ENCODE data around the gene GNPTAB. TPM values are rescaled to one million over a fixed set of nuclear protein-coding genes. Genes with fewer than 3 reads are reported as not detected.

Gene GNPTAB
- total and polyA plus RNA-seq, 2 donors (not counting 1 experiment from before 2014, with no cell fraction given), result 10.4 to 79.4 TPM

DNA sequence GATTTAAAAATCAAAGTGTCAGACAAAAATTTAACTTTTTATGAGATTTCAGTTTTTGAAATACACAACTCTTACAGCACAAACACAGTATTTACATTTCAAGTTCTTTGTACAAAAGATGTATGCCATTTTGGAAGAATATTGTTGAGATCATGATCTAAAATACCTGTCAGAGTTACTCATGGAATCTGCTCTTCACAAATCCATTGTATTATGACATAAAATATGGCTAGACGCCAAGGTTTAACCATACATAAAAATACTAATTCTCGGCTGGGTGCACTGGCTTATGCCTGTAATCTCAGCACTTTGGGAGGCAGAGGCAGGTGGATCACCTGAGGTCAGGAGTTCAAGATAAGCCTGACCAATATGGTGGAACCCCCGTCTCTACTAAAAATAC, 85.3 kb downstream of the GNPTAB start:
- no peak overlapping the region for H3K9ac ChIP-seq (ENCODE audit: low read length)
- no peaks in the 10 kb centered on the region for H3K9me3 ChIP-seq (ENCODE audit: control extremely low read depth in 1 of 3, control insufficient read depth in 2 of 3, insufficient read depth in 1 of 3, low read length in 2 of 3)
- no peaks in the 10 kb centered on the region for H3K79me2 ChIP-seq (ENCODE audit: control insufficient read depth, insufficient read depth, low read length)
- Mint-ChIP-seq H3K27ac (peak overlapping the region; percentile 99), H3K27me3 (no peaks in the 10 kb centered on the region), H3K4me3 (peak overlapping the region; percentile 48), H3K9me3 (ENCODE audit: insufficient read depth) (no peaks in the 10 kb centered on the region), H3K4me1 (peaks cover 79% of the 10 kb centered on the region)
- ATAC-seq (ENCODE audit: low read depth) (no peak), DNase-seq (no peak)
- H3K4me2 ChIP-seq (replicated peaks; ENCODE audit: low read depth, low read length, poor library complexity, severe bottlenecking), result no peak overlapping the region
- H4K20me1 ChIP-seq (ENCODE audit: control insufficient read depth, insufficient read depth, low read length, poor library complexity, severe bottlenecking), result no peaks in the 10 kb centered on the region
- peak overlapping the region; percentile 94 to 97 for H3K27ac ChIP-seq (ENCODE audit: low read length in 2 of 2)
- no peak overlapping the region for H3K4me3 ChIP-seq (ENCODE audit: control extremely low read depth in 1 of 5, extremely low read depth in 1 of 5, insufficient read depth in 1 of 5, low read depth in 2 of 5, low read length in 4 of 5)
- intact Hi-C loops (cut with micrococcal nuclease), result loop anchor here (2.0 to 10.0 kb wide), 3 partner anchors 15 to 1699 kb away; no protein-coding TSS in a partner anchor
- POLR2A ChIA-PET, result no interaction called here
- 92% methylated on average over 2 of the region's 3 CpGs for WGBS (ENCODE audit: insufficient coverage)
- no peaks in the 10 kb centered on the region for H3K27me3 ChIP-seq (replicated peaks in 1 of 4; ENCODE audit: control extremely low read depth in 1 of 4, control insufficient read depth in 3 of 4, insufficient read depth in 4 of 4, low read length in 3 of 4)
- no peak for TF ChIP-seq EZH2 (IDR thresholded peaks at IDR 0.05; ENCODE audit: borderline replicate concordance, insufficient read depth, low read depth, low read length, poor library complexity, severe bottlenecking)
- TF ChIP-seq CTCF (IDR thresholded peaks at IDR 0.05), result no peak
- CTCF ChIA-PET, result interaction anchor here (1.4 to 4.5 kb wide), 5 partner anchors 8 to 34 kb away, joined by 3 to 30 read pairs (median 10); no protein-coding TSS in a partner anchor
- peaks cover 45 to 50% of the 10 kb centered on the region in 2 donors for H3K4me1 ChIP-seq (ENCODE audit: control insufficient read depth in 2 of 2, insufficient read depth in 2 of 2, low read length in 2 of 2)
- H2AFZ ChIP-seq (ENCODE audit: insufficient read depth, low read depth, low read length, poor library complexity, severe bottlenecking), result no peak overlapping the region
- peaks cover 14 to 15% of the 10 kb centered on the region in 2 experiments for H3K36me3 ChIP-seq (replicated peaks in 1 of 2; ENCODE audit: control extremely low read depth in 1 of 2, control insufficient read depth in 1 of 2, extremely low read depth in 1 of 2, insufficient read depth in 2 of 2, low read length in 1 of 2)

GRCh38 chr12:101743724-101744472, 86.9 kb downstream of the GNPTAB start:
- peak overlapping the region in 1 of 5 experiments; percentile 42 for H3K4me3 ChIP-seq (ENCODE audit: control extremely low read depth in 1 of 5, extremely low read depth in 1 of 5, insufficient read depth in 1 of 5, low read depth in 2 of 5, low read length in 4 of 5)
- no peaks in the 10 kb centered on the region for H3K27me3 ChIP-seq (replicated peaks in 1 of 4; ENCODE audit: control extremely low read depth in 1 of 4, control insufficient read depth in 3 of 4, insufficient read depth in 4 of 4, low read length in 3 of 4)
- H3K27ac Mint-ChIP-seq, result peak overlapping the region; percentile 99
- peaks cover 0 to 6% (median 0%) of the 10 kb centered on the region in 3 donors for H3K9me3 ChIP-seq (ENCODE audit: control extremely low read depth in 1 of 3, control insufficient read depth in 2 of 3, insufficient read depth in 1 of 3, low read length in 2 of 3)
- ChIA-PET POLR2A (interaction anchor here (0.6 to 3.0 kb wide), 8 partner anchors 11 to 335 kb away, joined by 3 to 34 read pairs (median 4); partner anchors contain the start of genes CHPT1 and DRAM1), CTCF (interaction anchor here (0.6 to 2.0 kb wide), 23 partner anchors 8 to 329 kb away, joined by 3 to 18 read pairs (median 4); partner anchors contain the start of genes CHPT1 and GNPTAB)
- peak overlapping the region; percentile 47 for H3K9ac ChIP-seq (ENCODE audit: low read length)
- H4K20me1 ChIP-seq (ENCODE audit: control insufficient read depth, insufficient read depth, low read length, poor library complexity, severe bottlenecking), result no peaks in the 10 kb centered on the region
- H3K27ac ChIP-seq (ENCODE audit: low read length in 2 of 2), result peak overlapping the region; percentile 94 to 97
- no peaks in the 10 kb centered on the region for H3K9me3 Mint-ChIP-seq (ENCODE audit: insufficient read depth)
- no peaks in the 10 kb centered on the region for H3K79me2 ChIP-seq (ENCODE audit: control insufficient read depth, insufficient read depth, low read length)
- peak overlapping the region; percentile 48 for H3K4me3 Mint-ChIP-seq
- DNase-seq (peak; percentile 95), ATAC-seq (ENCODE audit: low read depth) (peak; percentile 86)
- TF ChIP-seq EZH2 (IDR thresholded peaks at IDR 0.05; ENCODE audit: borderline replicate concordance, insufficient read depth, low read depth, low read length, poor library complexity, severe bottlenecking), result no peak
- TF ChIP-seq CTCF (IDR thresholded peaks at IDR 0.05), result peak; percentile 59
- peaks cover 6 to 16% of the 10 kb centered on the region in 2 experiments for H3K36me3 ChIP-seq (replicated peaks in 1 of 2; ENCODE audit: control extremely low read depth in 1 of 2, control insufficient read depth in 1 of 2, extremely low read depth in 1 of 2, insufficient read depth in 2 of 2, low read length in 1 of 2)
- WGBS (ENCODE audit: insufficient coverage), result 21% methylated on average over 2 of the region's 10 CpGs
- H3K4me1 Mint-ChIP-seq, result peaks cover 70% of the 10 kb centered on the region
- peak overlapping the region; percentile 67 for H3K4me2 ChIP-seq (replicated peaks; ENCODE audit: low read depth, low read length, poor library complexity, severe bottlenecking)
- H3K4me1 ChIP-seq (ENCODE audit: control insufficient read depth in 2 of 2, insufficient read depth in 2 of 2, low read length in 2 of 2), result peaks cover 45 to 50% of the 10 kb centered on the region in 2 donors
- peak overlapping the region; percentile 44 for H2AFZ ChIP-seq (ENCODE audit: insufficient read depth, low read depth, low read length, poor library complexity, severe bottlenecking)
- no peaks in the 10 kb centered on the region for H3K27me3 Mint-ChIP-seq
- intact Hi-C loops (cut with micrococcal nuclease), result loop anchor here (1.0 to 10.0 kb wide), 8 partner anchors 12 to 1701 kb away; partner anchors contain the start of gene CHPT1
